ENCODE measurements around the gene KCNH4. TPM values are rescaled to one million over a fixed set of nuclear protein-coding genes. Genes with fewer than 3 reads are reported as not detected.

Gene KCNH4
- total RNA-seq, 1 experiment from 2014 or later: not detected

DNA sequence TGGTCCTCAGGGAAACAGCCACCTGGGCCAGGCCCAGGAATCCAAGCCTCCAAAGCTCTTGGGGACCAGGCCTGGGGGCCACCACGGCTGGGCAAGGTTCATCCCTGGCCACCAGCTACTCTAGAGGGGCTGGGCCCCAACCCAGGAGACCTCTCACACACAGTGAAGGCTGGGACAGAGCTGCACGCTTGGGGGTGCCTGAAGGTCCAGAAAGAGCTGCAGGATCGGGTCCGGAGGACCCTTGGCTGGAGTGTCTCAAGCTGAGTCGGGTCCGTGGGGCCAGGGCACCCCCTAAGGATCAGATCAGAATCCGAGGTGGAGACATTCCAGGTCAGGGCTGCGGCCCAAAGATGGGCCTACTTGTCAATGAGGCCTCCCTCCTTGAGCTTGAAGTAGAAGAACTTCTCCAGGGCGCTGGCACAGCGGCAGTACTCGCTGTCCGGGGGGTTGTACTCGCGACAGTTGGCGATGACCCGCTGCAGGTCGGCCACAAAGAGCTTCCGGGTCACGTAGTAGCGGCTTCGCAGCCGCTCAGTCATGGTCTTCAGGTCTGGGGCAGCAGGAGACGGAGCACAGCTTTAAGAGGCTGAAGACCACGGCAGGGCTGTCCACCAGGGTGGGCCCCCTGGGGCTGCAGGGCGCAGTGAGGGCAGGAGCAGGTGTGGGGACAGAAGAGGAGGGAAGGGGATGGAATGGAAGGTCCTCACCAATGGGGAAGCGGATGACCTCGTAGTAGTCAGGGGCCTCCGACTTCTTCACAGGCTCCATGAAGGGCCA, 67.5 kb downstream of the KCNH4 start:
- no peaks in the 10 kb centered on the region for H3K79me2 ChIP-seq (ENCODE audit: insufficient read depth, low read length)
- H2AFZ ChIP-seq (ENCODE audit: low read depth, low read length, poor library complexity, severe bottlenecking): no peak overlapping the region
- H3K4me1 ChIP-seq (ENCODE audit: control insufficient read depth in 1 of 2, insufficient read depth in 2 of 2, low read length in 2 of 2): no peaks in the 10 kb centered on the region; a peak in 1 of 4 replicates
- H3K27me3 ChIP-seq (ENCODE audit: insufficient read depth, low read length): no peaks in the 10 kb centered on the region
- RAD21 ChIA-PET (ENCODE audit: low non-redundant PET in 1 of 2, low total read pairs in 2 of 2, uncharacterized antibody in 2 of 2, unreplicated experiment in 2 of 2): interaction anchor here in 1 of 2 experiments (1.3 kb wide), 1 partner anchor 88 kb away, joined by 3 read pairs; no protein-coding TSS in a partner anchor
- no peak overlapping the region for H3K9ac ChIP-seq (ENCODE audit: low read length)
- no peak for ATAC-seq
- H3K4me2 ChIP-seq (ENCODE audit: low read length): no peak overlapping the region
- no peaks in the 10 kb centered on the region for H4K20me1 ChIP-seq (ENCODE audit: insufficient read depth)
- H3K27ac ChIP-seq (ENCODE audit: low read depth, low read length): no peak overlapping the region
- H3K36me3 ChIP-seq (ENCODE audit: control insufficient read depth in 1 of 2, insufficient read depth in 2 of 2, low read length in 2 of 2): peaks cover 3 to 11% of the 10 kb centered on the region in 2 experiments
- no peak overlapping the region for H3K4me3 ChIP-seq (replicated peaks in 1 of 2; ENCODE audit: low read depth in 1 of 2, low read length in 2 of 2)
- CTCF ChIA-PET: interaction anchor here (0.6 to 1.9 kb wide), 5 partner anchors 12 to 148 kb away, joined by 3 to 5 read pairs (median 3); no protein-coding TSS in a partner anchor
- BruUV-seq (replicated peaks): TSS peak; percentile 54
- no peak for DNase-seq (ENCODE audit: low read depth, low spot score)
- no peaks in the 10 kb centered on the region for H3K9me3 ChIP-seq (ENCODE audit: control insufficient read depth in 1 of 2, insufficient read depth in 1 of 2, low read depth in 1 of 2, low read length in 2 of 2)
- POLR2A ChIA-PET: no interaction called here
- no peaks in the 10 kb centered on the region for H3K9me2 ChIP-seq (ENCODE audit: insufficient read depth)
- no peak for TF ChIP-seq SP1 (IDR thresholded peaks at IDR 0.05; ENCODE audit: low read depth)
- TF ChIP-seq ATF3 (IDR thresholded peaks at IDR 0.05): no peak
- no peak for TF ChIP-seq ZNF274 (IDR thresholded peaks at IDR 0.05; ENCODE audit: low read depth, low read length)
- TF ChIP-seq CEBPB (IDR thresholded peaks at IDR 0.05; ENCODE audit: low read depth): no peak
- TF ChIP-seq RAD21 (IDR thresholded peaks at IDR 0.05; ENCODE audit: low read depth): no peak
- TF ChIP-seq TCF7L2 (IDR thresholded peaks at IDR 0.05; ENCODE audit: borderline replicate concordance, extremely low read depth, insufficient read depth, insufficient read length): no peak
- TF ChIP-seq, protein P1, sequence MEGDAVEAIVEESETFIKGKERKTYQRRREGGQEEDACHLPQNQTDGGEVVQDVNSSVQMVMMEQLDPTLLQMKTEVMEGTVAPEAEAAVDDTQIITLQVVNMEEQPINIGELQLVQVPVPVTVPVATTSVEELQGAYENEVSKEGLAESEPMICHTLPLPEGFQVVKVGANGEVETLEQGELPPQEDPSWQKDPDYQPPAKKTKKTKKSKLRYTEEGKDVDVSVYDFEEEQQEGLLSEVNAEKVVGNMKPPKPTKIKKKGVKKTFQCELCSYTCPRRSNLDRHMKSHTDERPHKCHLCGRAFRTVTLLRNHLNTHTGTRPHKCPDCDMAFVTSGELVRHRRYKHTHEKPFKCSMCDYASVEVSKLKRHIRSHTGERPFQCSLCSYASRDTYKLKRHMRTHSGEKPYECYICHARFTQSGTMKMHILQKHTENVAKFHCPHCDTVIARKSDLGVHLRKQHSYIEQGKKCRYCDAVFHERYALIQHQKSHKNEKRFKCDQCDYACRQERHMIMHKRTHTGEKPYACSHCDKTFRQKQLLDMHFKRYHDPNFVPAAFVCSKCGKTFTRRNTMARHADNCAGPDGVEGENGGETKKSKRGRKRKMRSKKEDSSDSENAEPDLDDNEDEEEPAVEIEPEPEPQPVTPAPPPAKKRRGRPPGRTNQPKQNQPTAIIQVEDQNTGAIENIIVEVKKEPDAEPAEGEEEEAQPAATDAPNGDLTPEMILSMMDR (IDR thresholded peaks at IDR 0.05 in 2 of 3, conservative IDR thresholded peaks at IDR 0.05 in 1 of 3; ENCODE audit: borderline replicate concordance in 1 of 3, insufficient read depth in 1 of 3, low read depth in 2 of 3, low read length in 2 of 3): no peak
- TF ChIP-seq REST (IDR thresholded peaks at IDR 0.05; ENCODE audit: low read depth): no peak
- no peak for TF ChIP-seq SIN3A (IDR thresholded peaks at IDR 0.05; ENCODE audit: low read depth)
- TF ChIP-seq, protein P2, sequence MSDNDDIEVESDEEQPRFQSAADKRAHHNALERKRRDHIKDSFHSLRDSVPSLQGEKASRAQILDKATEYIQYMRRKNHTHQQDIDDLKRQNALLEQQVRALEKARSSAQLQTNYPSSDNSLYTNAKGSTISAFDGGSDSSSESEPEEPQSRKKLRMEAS (IDR thresholded peaks at IDR 0.05): no peak
- no peak for TF ChIP-seq FOSL1 (IDR thresholded peaks at IDR 0.05; ENCODE audit: low read depth)
- intact Hi-C loops (cut with micrococcal nuclease): no loop called here

Data from HCT116 (cell line).